ENCODE data around the gene MRPS17. TPM values are rescaled to one million over a fixed set of nuclear protein-coding genes. Genes with fewer than 3 reads are reported as not detected.
A peak's percentile ranks its signal among the peaks of the same experiment; 100 is the strongest.

The MRPS17 gene
- total and polyA plus RNA-seq, 12 donors: 10.4 to 28.3 (median 14.5) TPM

DNA sequence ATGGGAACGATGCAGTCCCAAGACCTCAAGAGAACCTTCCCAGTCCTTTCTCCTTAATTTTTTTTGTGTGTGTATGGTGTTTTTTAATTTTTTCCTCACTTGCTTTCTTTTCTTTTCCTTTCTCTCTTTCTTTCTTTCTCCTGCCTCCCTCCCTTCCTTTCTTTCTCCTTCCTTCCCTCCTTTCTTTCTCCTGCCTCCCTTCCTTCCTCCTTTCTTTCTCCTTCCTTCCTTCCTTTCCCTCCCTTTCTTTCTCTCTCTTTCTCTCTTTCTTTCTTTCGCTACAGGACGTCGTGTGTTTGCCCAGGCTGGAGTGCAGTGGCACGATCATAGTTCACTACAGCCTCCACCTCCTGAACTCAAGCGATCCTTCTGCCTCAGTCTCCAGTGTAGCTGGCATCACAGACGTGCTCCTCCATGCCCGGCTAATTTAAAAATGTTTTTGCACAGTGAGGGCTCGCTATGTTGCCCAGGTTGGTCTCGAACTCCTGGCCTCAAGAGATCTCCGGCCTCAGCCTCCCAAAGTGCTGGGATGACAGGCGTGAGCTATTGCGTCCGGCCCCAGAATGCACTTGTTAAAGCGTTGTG lies 12.0 kb downstream of the MRPS17 start:
- Histone ChIP-seq H3K4me1 (replicated peaks in 1 of 2) (peaks cover 19 to 22% of the 10 kb centered on the region in 2 donors), H3K9me3 (replicated peaks in 1 of 3) (no peaks in the 10 kb centered on the region), H3K27ac (peak overlapping the region in 4 of 5 donors; percentile 50 to 99 (median 94)), H3K27me3 (no peaks in the 10 kb centered on the region), H3K36me3 (replicated peaks in 1 of 2) (no peaks in the 10 kb centered on the region), H3K4me3 (peak overlapping the region in 1 of 4 donors; percentile 91)
- TF ChIP-seq, protein P1, sequence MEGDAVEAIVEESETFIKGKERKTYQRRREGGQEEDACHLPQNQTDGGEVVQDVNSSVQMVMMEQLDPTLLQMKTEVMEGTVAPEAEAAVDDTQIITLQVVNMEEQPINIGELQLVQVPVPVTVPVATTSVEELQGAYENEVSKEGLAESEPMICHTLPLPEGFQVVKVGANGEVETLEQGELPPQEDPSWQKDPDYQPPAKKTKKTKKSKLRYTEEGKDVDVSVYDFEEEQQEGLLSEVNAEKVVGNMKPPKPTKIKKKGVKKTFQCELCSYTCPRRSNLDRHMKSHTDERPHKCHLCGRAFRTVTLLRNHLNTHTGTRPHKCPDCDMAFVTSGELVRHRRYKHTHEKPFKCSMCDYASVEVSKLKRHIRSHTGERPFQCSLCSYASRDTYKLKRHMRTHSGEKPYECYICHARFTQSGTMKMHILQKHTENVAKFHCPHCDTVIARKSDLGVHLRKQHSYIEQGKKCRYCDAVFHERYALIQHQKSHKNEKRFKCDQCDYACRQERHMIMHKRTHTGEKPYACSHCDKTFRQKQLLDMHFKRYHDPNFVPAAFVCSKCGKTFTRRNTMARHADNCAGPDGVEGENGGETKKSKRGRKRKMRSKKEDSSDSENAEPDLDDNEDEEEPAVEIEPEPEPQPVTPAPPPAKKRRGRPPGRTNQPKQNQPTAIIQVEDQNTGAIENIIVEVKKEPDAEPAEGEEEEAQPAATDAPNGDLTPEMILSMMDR (IDR thresholded peaks at IDR 0.05): no peak
- TF ChIP-seq POLR2A (IDR thresholded peaks at IDR 0.05): no peak
- intact Hi-C loops (cut with DNase I): loop anchor here in 1 of 2 donors (5.0 to 10.0 kb wide), 2 partner anchors 76 to 111 kb away; partner anchors contain the start of gene ZNF713
- 80 to 84% (median 81%) methylated on average over 15 of the region's 15 CpGs for WGBS, 4 donors
- DNase-seq: no peak

DNA sequence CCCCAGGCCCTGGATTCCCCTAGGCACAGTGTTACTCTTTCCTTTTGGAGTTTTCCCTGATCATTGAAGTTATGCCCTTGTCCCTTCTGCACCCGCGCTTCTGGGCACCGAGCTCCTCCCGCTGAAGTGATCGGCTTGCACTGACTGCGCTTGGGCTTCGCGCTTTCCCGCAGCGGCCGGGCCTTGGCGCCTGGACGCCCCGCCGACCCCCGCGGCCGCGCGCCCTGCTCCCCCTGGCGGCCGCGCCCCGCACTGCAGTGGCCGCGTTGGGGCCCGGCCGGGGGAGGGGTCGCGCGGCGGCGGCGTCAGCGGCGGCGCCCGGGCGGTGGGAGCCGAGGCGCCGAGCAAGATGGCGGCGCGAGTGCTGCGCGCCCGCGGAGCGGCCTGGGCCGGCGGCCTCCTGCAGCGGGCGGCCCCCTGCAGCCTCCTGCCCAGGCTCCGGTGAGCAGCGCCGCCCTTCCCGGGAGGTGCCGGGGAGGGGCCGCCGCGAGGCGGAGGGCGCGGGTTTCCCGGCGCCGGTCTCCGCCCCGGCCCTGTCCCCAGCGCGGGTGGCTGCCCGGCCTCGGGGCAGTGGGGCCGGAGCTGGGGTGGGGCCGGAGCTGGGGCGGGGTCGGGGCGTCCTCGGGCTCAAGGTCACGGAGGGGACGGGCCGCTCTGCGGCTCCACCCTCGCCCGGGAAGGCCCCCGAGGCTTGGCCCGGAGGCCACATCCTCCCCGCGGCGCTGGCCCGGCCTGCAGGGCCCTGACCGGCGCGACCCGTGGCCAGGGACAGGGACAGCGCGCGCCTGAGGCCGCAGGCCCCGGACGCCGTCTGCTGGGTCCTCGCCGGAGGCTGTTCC lies 12.8 kb downstream of the MRPS17 start, which contains the start of gene NIPSNAP2:
Gene NIPSNAP2, plus strand, starts transcription at position 325 of the 839 bp plus-strand sequence. Its CDS starts 25 bp downstream, at position 350.
- peak within 1 kb of the TSS; percentile 77 to 99 (median 96) for H3K27ac ChIP-seq
- WGBS, 4 donors: 0 to 1% (median 0%) methylated on average over 6 to 105 of the region's 105 CpGs
- peak within 1 kb of the TSS in 3 of 4 donors; percentile 23 to 91 (median 63) for H3K4me3 ChIP-seq
- DNase-seq: peak; percentile 85 to 89 (median 87)
- H3K4me1 ChIP-seq (replicated peaks in 1 of 2): peaks cover 19 to 22% of the 10 kb centered on the region in 2 donors
- no peaks in the 10 kb centered on the region for H3K36me3 ChIP-seq (replicated peaks in 1 of 2)
- TF ChIP-seq, protein P1 (IDR thresholded peaks at IDR 0.05): peak in 3 of 6 experiments; percentile 57 to 93 (median 81)
- peak; percentile 79 to 82 for TF ChIP-seq POLR2A (IDR thresholded peaks at IDR 0.05)
- H3K27me3 ChIP-seq: no peaks in the 10 kb centered on the region
- intact Hi-C loops (cut with DNase I): loop anchor here in 1 of 2 donors (5.0 to 10.0 kb wide), 2 partner anchors 77 to 110 kb away; partner anchors contain the start of gene ZNF713
- no peaks in the 10 kb centered on the region for H3K9me3 ChIP-seq (replicated peaks in 1 of 3)

DNA sequence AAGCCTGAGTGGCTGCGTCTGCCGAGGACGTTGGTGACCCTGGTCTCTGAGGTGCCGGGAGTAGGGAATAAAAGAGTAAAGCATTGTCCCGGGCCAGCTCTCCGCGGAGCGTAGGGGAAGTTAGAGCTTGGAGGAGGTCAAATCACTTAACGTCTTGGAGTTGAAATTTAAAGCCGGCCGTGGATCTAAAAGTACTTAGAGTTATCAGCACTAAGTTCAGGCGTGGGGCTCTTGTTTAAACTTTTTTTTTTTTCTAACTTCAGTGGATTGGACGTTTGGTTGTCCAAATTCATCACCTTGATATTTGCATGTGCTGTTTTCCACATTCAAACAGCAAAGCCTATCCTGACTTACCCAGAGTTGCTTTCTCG lies 13.4 kb downstream of the MRPS17 start:
- intact Hi-C loops (cut with DNase I): loop anchor here in 1 of 2 donors (10.0 kb wide), 1 partner anchor 110 kb away; no protein-coding TSS in a partner anchor
- peaks cover 19 to 22% of the 10 kb centered on the region in 2 donors for H3K4me1 ChIP-seq (replicated peaks in 1 of 2)
- WGBS, 4 donors: 1 to 2% (median 2%) methylated on average over 11 to 14 of the region's 14 CpGs

More for the DNA sequence above, 13.4 kb downstream of the MRPS17 start:
- Histone ChIP-seq H3K4me3 (peak overlapping the region in 3 of 4 donors; percentile 23 to 91 (median 63)), H3K36me3 (replicated peaks in 1 of 2) (no peaks in the 10 kb centered on the region), H3K9me3 (replicated peaks in 1 of 3) (no peaks in the 10 kb centered on the region), H3K27me3 (no peaks in the 10 kb centered on the region), H3K27ac (peak overlapping the region; percentile 77 to 99 (median 96))
- no peak for DNase-seq
- TF ChIP-seq, protein P1 (IDR thresholded peaks at IDR 0.05): no peak
- TF ChIP-seq POLR2A (IDR thresholded peaks at IDR 0.05): no peak

Measured in adrenal gland (tissue), 12 donors.